Ovary (tissue), 3 donors: ENCODE data around the gene ADAM30.

Experiments
- CTCF ChIP-seq, 3 donors: fragments of 450-650 bp in 2 of 3; fragments of 200-600 bp in 1 of 3; IDR thresholded peaks; one replicate each; pipeline versions ENCODE4 v1.5.1 to v1.8.0; 2016 to 2022; ENCODE audit warnings: antibody characterized with exemption in 3 of 3, mild to moderate bottlenecking in 1 of 3
- POLR2A ChIP-seq: fragments of 450-650 bp; IDR thresholded peaks from one replicate; pipeline ENCODE4 v1.6.1; 2017; ENCODE audit warnings: antibody characterized with exemption, mild to moderate bottlenecking, moderate library complexity
- donor health status: DM: no; HTN: no; CAD: no.

GRCh38 chr1:119898981-119899720 is 2.8 kb upstream of the ADAM30 start:
- TF ChIP-seq CTCF (IDR thresholded peaks at IDR 0.05) (no peak), POLR2A (no peak)
